ENCODE data around the gene LCN1. TPM values are rescaled to one million over a fixed set of nuclear protein-coding genes. Genes with fewer than 3 reads are reported as not detected.

LCN1 gene
- total and polyA plus RNA-seq, 2 experiments from 2014 or later: not detected

- no peak overlapping the region for H2AFZ ChIP-seq
- H3K9ac ChIP-seq: no peak overlapping the region
- 9 to 50% methylated on average over 1 of the region's 1 CpG for WGBS, 2 experiments (ENCODE audit: low coverage in 1 of 2, low lambda C conversion rate in 2 of 2, missing lambda C conversion rate in 2 of 2)
- no peaks in the 10 kb centered on the region for H3K27me3 ChIP-seq (replicated peaks; ENCODE audit: insufficient read depth)
- no peaks in the 10 kb centered on the region for H4K20me1 ChIP-seq (ENCODE audit: insufficient read depth)
- H3K4me3 ChIP-seq: no peak overlapping the region
- H3K9me3 ChIP-seq (ENCODE audit: low read depth): no peaks in the 10 kb centered on the region
- no peak overlapping the region for H3K27ac ChIP-seq
- in situ Hi-C loops (cut with MboI): no loop called here
- H3K9me2 ChIP-seq (ENCODE audit: insufficient read depth): no peaks in the 10 kb centered on the region
- H3K4me1 ChIP-seq (ENCODE audit: insufficient read depth): no peaks in the 10 kb centered on the region
- H3K79me2 ChIP-seq (ENCODE audit: insufficient read depth): no peaks in the 10 kb centered on the region
- TF ChIP-seq EZH2 (IDR thresholded peaks at IDR 0.05; ENCODE audit: insufficient read depth, poor library complexity, severe bottlenecking): no peak
- no peak for TF ChIP-seq EZH2phosphoT487 (IDR thresholded peaks at IDR 0.05; ENCODE audit: insufficient read depth, low read depth)
- no peak overlapping the region for H3K4me2 ChIP-seq (ENCODE audit: unreplicated experiment)
- no peaks in the 10 kb centered on the region for H3F3A ChIP-seq (ENCODE audit: insufficient read depth)
- no peak for DNase-seq
- H3K36me3 ChIP-seq (ENCODE audit: low read depth): no peaks in the 10 kb centered on the region
These were observed 51.9 kb downstream of the LCN1 start for GRCh38 chr9:135573124-135573523.

- Histone ChIP-seq H3K9ac (no peak overlapping the region), H3K27me3 (replicated peaks; ENCODE audit: insufficient read depth) (no peaks in the 10 kb centered on the region), H4K20me1 (ENCODE audit: insufficient read depth) (no peaks in the 10 kb centered on the region), H3K4me2 (ENCODE audit: unreplicated experiment) (no peak overlapping the region), H3K4me1 (ENCODE audit: insufficient read depth) (no peaks in the 10 kb centered on the region), H3K36me3 (ENCODE audit: low read depth) (no peaks in the 10 kb centered on the region), H3K27ac (no peak overlapping the region), H3K9me3 (ENCODE audit: low read depth) (no peaks in the 10 kb centered on the region), H3K79me2 (ENCODE audit: insufficient read depth) (no peaks in the 10 kb centered on the region), H3K9me2 (ENCODE audit: insufficient read depth) (no peaks in the 10 kb centered on the region), H2AFZ (no peak overlapping the region), H3F3A (ENCODE audit: insufficient read depth) (no peaks in the 10 kb centered on the region), H3K4me3 (no peak overlapping the region)
- 16 to 38% methylated on average over 5 to 12 of the region's 14 CpGs for WGBS, 2 experiments (ENCODE audit: low coverage in 1 of 2, low lambda C conversion rate in 2 of 2, missing lambda C conversion rate in 2 of 2)
- TF ChIP-seq EZH2 (IDR thresholded peaks at IDR 0.05; ENCODE audit: insufficient read depth, poor library complexity, severe bottlenecking): no peak
- TF ChIP-seq EZH2phosphoT487 (IDR thresholded peaks at IDR 0.05; ENCODE audit: insufficient read depth, low read depth): no peak
- no peak for DNase-seq
- in situ Hi-C loops (cut with MboI): no loop called here
These were observed 53.1 kb downstream of the LCN1 start for GRCh38 chr9:135574331-135574730.

- no peak overlapping the region for H3K4me2 ChIP-seq (ENCODE audit: unreplicated experiment)
- TF ChIP-seq EZH2 (IDR thresholded peaks at IDR 0.05; ENCODE audit: insufficient read depth, poor library complexity, severe bottlenecking): no peak
- TF ChIP-seq EZH2phosphoT487 (IDR thresholded peaks at IDR 0.05; ENCODE audit: insufficient read depth, low read depth): no peak
- H4K20me1 ChIP-seq (ENCODE audit: insufficient read depth): no peaks in the 10 kb centered on the region
- H3K9me2 ChIP-seq (ENCODE audit: insufficient read depth): no peaks in the 10 kb centered on the region
- no peaks in the 10 kb centered on the region for H3K79me2 ChIP-seq (ENCODE audit: insufficient read depth)
- in situ Hi-C loops (cut with MboI): no loop called here
- no peaks in the 10 kb centered on the region for H3F3A ChIP-seq (ENCODE audit: insufficient read depth)
- H3K9ac ChIP-seq: no peak overlapping the region
- no peaks in the 10 kb centered on the region for H3K4me1 ChIP-seq (ENCODE audit: insufficient read depth)
- no peaks in the 10 kb centered on the region for H3K27me3 ChIP-seq (replicated peaks; ENCODE audit: insufficient read depth)
- H3K27ac ChIP-seq: no peak overlapping the region
- DNase-seq: no peak
- H3K4me3 ChIP-seq: no peak overlapping the region
- H3K9me3 ChIP-seq (ENCODE audit: low read depth): no peaks in the 10 kb centered on the region
- WGBS, 2 experiments (ENCODE audit: low coverage in 1 of 2, low lambda C conversion rate in 2 of 2, missing lambda C conversion rate in 2 of 2): 58 to 60% methylated on average over 14 of the region's 15 CpGs
- no peak overlapping the region for H2AFZ ChIP-seq
- H3K36me3 ChIP-seq (ENCODE audit: low read depth): no peaks in the 10 kb centered on the region
These were observed 53.7 kb downstream of the LCN1 start for GRCh38 chr9:135574943-135575342.

Other genes starting within 250 kb of the LCN1 start
- 13.4 and 19.2 TPM in 2 replicates for gene PPP1R26, start 41.7 kb upstream of the LCN1 start, total RNA-seq (2014; rRNA removed; shearing (Covaris generic))
- gene PPP1R26, start 41.7 kb upstream of the LCN1 start, polyA plus RNA-seq (2016; fragmentation: Nextera tagmentation; extraction: Ambion mirVana): 2.2 and 3.4 TPM in 2 replicates
- gene MRPS2, start 20.8 kb upstream of the LCN1 start, total RNA-seq (2014; rRNA removed; shearing (Covaris generic)): 32.2 and 45.3 TPM in 2 replicates
- gene MRPS2, start 20.8 kb upstream of the LCN1 start, polyA plus RNA-seq (2016; fragmentation: Nextera tagmentation; extraction: Ambion mirVana): 51.7 and 55.3 TPM in 2 replicates
- not detected in 2 replicates for gene OBP2A, start 24.7 kb downstream of the LCN1 start, total RNA-seq (2014; rRNA removed; shearing (Covaris generic))
- not detected in 2 replicates for gene OBP2A, start 24.7 kb downstream of the LCN1 start, polyA plus RNA-seq (2016; fragmentation: Nextera tagmentation; extraction: Ambion mirVana)
- not detected in 2 replicates for gene PAEP, start 40.3 kb downstream of the LCN1 start, total RNA-seq (2014; rRNA removed; shearing (Covaris generic))
- gene PAEP, start 40.3 kb downstream of the LCN1 start, polyA plus RNA-seq (2016; fragmentation: Nextera tagmentation; extraction: Ambion mirVana): not detected in 2 replicates
- not detected in 2 replicates for gene GLT6D1, start 118.1 kb downstream of the LCN1 start, total RNA-seq (2014; rRNA removed; shearing (Covaris generic))
- not detected in 2 replicates for gene GLT6D1, start 118.1 kb downstream of the LCN1 start, polyA plus RNA-seq (2016; fragmentation: Nextera tagmentation; extraction: Ambion mirVana)
- not detected in 2 replicates for gene LCN9, start 141.9 kb downstream of the LCN1 start, total RNA-seq (2014; rRNA removed; shearing (Covaris generic))
- gene LCN9, start 141.9 kb downstream of the LCN1 start, polyA plus RNA-seq (2016; fragmentation: Nextera tagmentation; extraction: Ambion mirVana): not detected in 2 replicates
- gene SOHLH1, start 178.0 kb downstream of the LCN1 start, total RNA-seq (2014; rRNA removed; shearing (Covaris generic)): not detected in 2 replicates
- not detected in 2 replicates for gene SOHLH1, start 178.0 kb downstream of the LCN1 start, polyA plus RNA-seq (2016; fragmentation: Nextera tagmentation; extraction: Ambion mirVana)
- gene KCNT1, start 180.7 kb downstream of the LCN1 start, total RNA-seq (2014; rRNA removed; shearing (Covaris generic)): not detected in 2 replicates
- not detected in 2 replicates for gene KCNT1, start 180.7 kb downstream of the LCN1 start, polyA plus RNA-seq (2016; fragmentation: Nextera tagmentation; extraction: Ambion mirVana)

All from GM23248 (cell line).